Measurements from ENCODE around the gene CLTCL1. TPM values are rescaled to one million over a fixed set of nuclear protein-coding genes. Genes with fewer than 3 reads are reported as not detected.

CLTCL1 gene
- polyA plus RNA-seq, 1 donor (not counting 4 experiments of a cell fraction or from before 2014, with no cell fraction given): 12.4 TPM

DNA sequence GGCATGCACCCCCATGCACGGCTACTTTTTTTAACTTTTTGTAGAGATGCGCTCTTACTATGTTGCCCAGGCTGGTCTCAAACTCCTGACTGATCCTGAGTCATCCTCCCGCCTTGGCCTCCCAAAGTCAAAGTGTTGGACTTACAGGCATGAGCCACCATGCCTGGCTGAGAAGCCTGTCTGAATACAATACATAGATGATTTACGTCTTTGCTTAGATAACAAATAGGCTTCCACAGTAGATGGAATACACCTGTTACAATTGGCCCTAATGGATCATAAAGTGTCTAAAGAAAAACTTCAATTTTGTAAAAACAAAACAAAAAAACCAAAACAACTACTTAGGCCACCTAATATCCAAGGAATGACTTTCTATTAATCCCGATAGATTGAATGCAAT is 13.0 kb upstream of the CLTCL1 start:
- H3K36me3 ChIP-seq (ENCODE audit: control insufficient read depth in 2 of 2, extremely low read depth in 1 of 2, insufficient read depth in 2 of 2, low read length in 2 of 2): no peaks in the 10 kb centered on the region
- H2AFZ ChIP-seq (ENCODE audit: control insufficient read depth, low read length): no peak overlapping the region
- H3K27ac ChIP-seq (ENCODE audit: control insufficient read depth, insufficient read depth, low read length): no peak overlapping the region
- no peaks in the 10 kb centered on the region for H3K27me3 ChIP-seq (ENCODE audit: control insufficient read depth, extremely low read depth, insufficient read depth, low read length)
- no peaks in the 10 kb centered on the region for H3K9me1 ChIP-seq (ENCODE audit: control insufficient read depth, extremely low read depth, insufficient read depth, low read length)
- no peaks in the 10 kb centered on the region for H3K4me1 ChIP-seq (ENCODE audit: control insufficient read depth, extremely low read depth, insufficient read depth, low read length)
- H4K20me1 ChIP-seq (ENCODE audit: control insufficient read depth, extremely low read depth, insufficient read depth, low read length): no peaks in the 10 kb centered on the region
- dilution Hi-C loops (cut with MboI; ENCODE audit: extremely low pct_ligation_motif_present, low sequenced_read_pairs): no loop called here
- FAIRE-seq (no peak), DNase-seq (ENCODE audit: low read depth, low spot score) (no peak)
- H3K4me2 ChIP-seq (ENCODE audit: control insufficient read depth, extremely low read depth, insufficient read depth, low read depth, low read length): no peak overlapping the region
- H3K9me3 ChIP-seq (ENCODE audit: control insufficient read depth, low read depth, low read length): no peaks in the 10 kb centered on the region
- H3K79me2 ChIP-seq (ENCODE audit: control insufficient read depth, insufficient read depth, low read length): no peaks in the 10 kb centered on the region
- TF ChIP-seq, protein P1, sequence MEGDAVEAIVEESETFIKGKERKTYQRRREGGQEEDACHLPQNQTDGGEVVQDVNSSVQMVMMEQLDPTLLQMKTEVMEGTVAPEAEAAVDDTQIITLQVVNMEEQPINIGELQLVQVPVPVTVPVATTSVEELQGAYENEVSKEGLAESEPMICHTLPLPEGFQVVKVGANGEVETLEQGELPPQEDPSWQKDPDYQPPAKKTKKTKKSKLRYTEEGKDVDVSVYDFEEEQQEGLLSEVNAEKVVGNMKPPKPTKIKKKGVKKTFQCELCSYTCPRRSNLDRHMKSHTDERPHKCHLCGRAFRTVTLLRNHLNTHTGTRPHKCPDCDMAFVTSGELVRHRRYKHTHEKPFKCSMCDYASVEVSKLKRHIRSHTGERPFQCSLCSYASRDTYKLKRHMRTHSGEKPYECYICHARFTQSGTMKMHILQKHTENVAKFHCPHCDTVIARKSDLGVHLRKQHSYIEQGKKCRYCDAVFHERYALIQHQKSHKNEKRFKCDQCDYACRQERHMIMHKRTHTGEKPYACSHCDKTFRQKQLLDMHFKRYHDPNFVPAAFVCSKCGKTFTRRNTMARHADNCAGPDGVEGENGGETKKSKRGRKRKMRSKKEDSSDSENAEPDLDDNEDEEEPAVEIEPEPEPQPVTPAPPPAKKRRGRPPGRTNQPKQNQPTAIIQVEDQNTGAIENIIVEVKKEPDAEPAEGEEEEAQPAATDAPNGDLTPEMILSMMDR (optimal IDR thresholded peaks at IDR 0.05 in 1 of 3, IDR thresholded peaks at IDR 0.05 in 1 of 3, conservative IDR thresholded peaks at IDR 0.05 in 1 of 3; ENCODE audit: extremely low read depth in 1 of 3, insufficient read depth in 2 of 3, low read length in 3 of 3): no peak
- TF ChIP-seq EZH2 (IDR thresholded peaks at IDR 0.05; ENCODE audit: low read length): no peak
- no peak overlapping the region for H3K4me3 ChIP-seq (ENCODE audit: control insufficient read depth in 2 of 3, extremely low read depth in 1 of 3, insufficient read depth in 2 of 3, low read depth in 1 of 3, low read length in 3 of 3)
- no peak overlapping the region for H3K9ac ChIP-seq (ENCODE audit: control insufficient read depth, extremely low read depth, insufficient read depth, low read length)

DNA sequence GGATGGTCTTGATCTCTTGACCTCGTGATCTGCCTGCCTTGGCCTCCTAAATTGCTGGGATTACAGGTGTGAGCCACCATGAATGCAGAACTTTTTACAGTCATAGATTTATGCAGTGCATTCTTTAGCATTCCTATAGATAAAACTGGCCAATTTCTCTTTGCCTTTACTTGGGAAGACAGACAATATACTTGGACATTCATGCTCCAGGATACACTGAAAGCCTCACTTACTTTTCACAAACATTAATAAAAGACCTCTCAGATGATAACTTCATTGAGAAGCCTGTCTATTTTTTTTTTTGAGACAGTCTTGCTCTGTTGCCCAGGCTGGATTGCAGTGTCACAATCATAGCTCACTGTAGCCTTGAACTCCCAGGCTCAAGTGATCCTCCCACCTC is 12.3 kb upstream of the CLTCL1 start:
- no peak for FAIRE-seq
- Histone ChIP-seq H3K4me3 (ENCODE audit: control insufficient read depth in 2 of 3, extremely low read depth in 1 of 3, insufficient read depth in 2 of 3, low read depth in 1 of 3, low read length in 3 of 3) (no peak overlapping the region), H3K9ac (ENCODE audit: control insufficient read depth, extremely low read depth, insufficient read depth, low read length) (no peak overlapping the region), H3K27ac (ENCODE audit: control insufficient read depth, insufficient read depth, low read length) (no peak overlapping the region), H3K9me1 (ENCODE audit: control insufficient read depth, extremely low read depth, insufficient read depth, low read length) (no peaks in the 10 kb centered on the region), H2AFZ (ENCODE audit: control insufficient read depth, low read length) (no peak overlapping the region), H3K4me1 (ENCODE audit: control insufficient read depth, extremely low read depth, insufficient read depth, low read length) (no peaks in the 10 kb centered on the region), H3K4me2 (ENCODE audit: control insufficient read depth, extremely low read depth, insufficient read depth, low read depth, low read length) (no peak overlapping the region), H3K79me2 (ENCODE audit: control insufficient read depth, insufficient read depth, low read length) (no peaks in the 10 kb centered on the region), H3K36me3 (ENCODE audit: control insufficient read depth in 2 of 2, extremely low read depth in 1 of 2, insufficient read depth in 2 of 2, low read length in 2 of 2) (no peaks in the 10 kb centered on the region), H3K9me3 (ENCODE audit: control insufficient read depth, low read depth, low read length) (no peaks in the 10 kb centered on the region), H4K20me1 (ENCODE audit: control insufficient read depth, extremely low read depth, insufficient read depth, low read length) (no peaks in the 10 kb centered on the region), H3K27me3 (ENCODE audit: control insufficient read depth, extremely low read depth, insufficient read depth, low read length) (no peaks in the 10 kb centered on the region)
- DNase-seq (ENCODE audit: low read depth, low spot score): no peak
- dilution Hi-C loops (cut with MboI; ENCODE audit: extremely low pct_ligation_motif_present, low sequenced_read_pairs): no loop called here
- TF ChIP-seq, protein P1 (optimal IDR thresholded peaks at IDR 0.05 in 1 of 3, IDR thresholded peaks at IDR 0.05 in 1 of 3, conservative IDR thresholded peaks at IDR 0.05 in 1 of 3; ENCODE audit: extremely low read depth in 1 of 3, insufficient read depth in 2 of 3, low read length in 3 of 3): no peak
- no peak for TF ChIP-seq EZH2 (IDR thresholded peaks at IDR 0.05; ENCODE audit: low read length)
